Measurements from ENCODE around the gene CXCL11.

The CXCL11 gene

GRCh38 chr4:75992462-75992861 lies 43.4 kb downstream of the CXCL11 start:
- no peaks in the 10 kb centered on the region for H3K27me3 ChIP-seq (ENCODE audit: insufficient read depth, low read length)
- no peak overlapping the region for H3K9ac ChIP-seq (ENCODE audit: low read length)
- no peak overlapping the region for H2AK5ac ChIP-seq (ENCODE audit: low read length)
- no peak overlapping the region for H2AFZ ChIP-seq (ENCODE audit: insufficient read depth, low read length, poor library complexity)
- no peak overlapping the region for H2BK120ac ChIP-seq (ENCODE audit: insufficient read depth, low read length, poor library complexity)
- no peaks in the 10 kb centered on the region for H3K4me1 ChIP-seq (ENCODE audit: control insufficient read depth in 1 of 2, insufficient read depth in 2 of 2, low read length in 2 of 2)
- peaks cover 3% of the 10 kb centered on the region for H3K79me1 ChIP-seq (ENCODE audit: low read length)
- H4K91ac ChIP-seq (ENCODE audit: low read depth, low read length) = no peak overlapping the region
- H3K4me3 ChIP-seq (ENCODE audit: low read depth, low read length) = no peak overlapping the region
- no peaks in the 10 kb centered on the region for H3K9me3 ChIP-seq (ENCODE audit: insufficient read depth, low read depth, low read length)
- no peak overlapping the region for H4K8ac ChIP-seq (ENCODE audit: low read depth, low read length)
- no CpG with 5 or more reads among the region's 1 CpG for WGBS (ENCODE audit: extremely low coverage, insufficient coverage, insufficient read length)
- H2BK12ac ChIP-seq (ENCODE audit: low read length) = no peak overlapping the region
- no peaks in the 10 kb centered on the region for H3K36me3 ChIP-seq (ENCODE audit: control insufficient read depth in 1 of 2, insufficient read depth in 2 of 2, low read length in 2 of 2)
- H3K4ac ChIP-seq (ENCODE audit: low read depth, low read length) = no peak overlapping the region
- no peak overlapping the region for H4K12ac ChIP-seq (ENCODE audit: low read depth, low read length)
- H3K18ac ChIP-seq (ENCODE audit: low read length) = no peak overlapping the region
- no peak for DNase-seq
- H3K79me2 ChIP-seq (ENCODE audit: control insufficient read depth, insufficient read depth, low read length, poor library complexity) = peaks cover 7% of the 10 kb centered on the region
- no peak overlapping the region for H3K27ac ChIP-seq (ENCODE audit: low read depth, low read length)
- no peak overlapping the region for H3K4me2 ChIP-seq (ENCODE audit: low read length)
- H2BK5ac ChIP-seq (ENCODE audit: low read depth, low read length, poor library complexity) = no peak overlapping the region
- no peak overlapping the region for H3K23ac ChIP-seq (ENCODE audit: low read length)
- no peak overlapping the region for H3K14ac ChIP-seq (ENCODE audit: low read length)

GRCh38 chr4:75989846-75990528 lies 45.9 kb downstream of the CXCL11 start:
- H2BK5ac ChIP-seq (ENCODE audit: low read depth, low read length, poor library complexity) = no peak overlapping the region
- peak overlapping the region; percentile 100 for H4K8ac ChIP-seq (ENCODE audit: low read depth, low read length)

DNA sequence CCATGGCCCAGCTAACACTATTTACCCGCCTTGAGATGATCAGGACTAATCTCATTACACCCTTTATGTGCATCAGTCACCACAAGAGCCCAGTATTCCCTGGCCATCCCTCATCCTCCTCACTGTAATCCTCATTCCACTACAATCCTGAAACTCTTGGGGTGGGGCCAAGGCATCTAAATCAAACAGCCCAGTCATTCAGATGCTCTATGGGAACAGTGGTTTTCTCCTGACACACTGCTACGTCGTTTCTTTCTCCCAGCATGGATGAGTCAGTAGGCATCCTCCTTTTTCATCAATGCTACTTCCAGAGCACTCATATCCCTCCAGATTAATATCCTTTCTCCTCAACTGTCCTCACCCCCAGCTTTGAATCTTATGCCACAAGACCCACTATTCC lies 50.8 kb downstream of the CXCL11 start:
- no peak overlapping the region for H2AK5ac ChIP-seq (ENCODE audit: low read length)
- H3K4me3 ChIP-seq (ENCODE audit: low read depth, low read length) = no peak overlapping the region
- peaks cover 2% of the 10 kb centered on the region for H3K79me2 ChIP-seq (ENCODE audit: control insufficient read depth, insufficient read depth, low read length, poor library complexity)
- no peak overlapping the region for H4K8ac ChIP-seq (ENCODE audit: low read depth, low read length)
- no peak overlapping the region for H3K18ac ChIP-seq (ENCODE audit: low read length)
- no peak overlapping the region for H4K12ac ChIP-seq (ENCODE audit: low read depth, low read length)
- H3K23ac ChIP-seq (ENCODE audit: low read length) = no peak overlapping the region
- H2AFZ ChIP-seq (ENCODE audit: insufficient read depth, low read length, poor library complexity) = no peak overlapping the region
- H2BK120ac ChIP-seq (ENCODE audit: insufficient read depth, low read length, poor library complexity) = no peak overlapping the region
- DNase-seq = no peak
- no peaks in the 10 kb centered on the region for H3K79me1 ChIP-seq (ENCODE audit: low read length)
- H3K14ac ChIP-seq (ENCODE audit: low read length) = no peak overlapping the region
- H3K4me1 ChIP-seq (ENCODE audit: control insufficient read depth in 1 of 2, insufficient read depth in 2 of 2, low read length in 2 of 2) = no peaks in the 10 kb centered on the region
- H3K9ac ChIP-seq (ENCODE audit: low read length) = no peak overlapping the region
- H3K27ac ChIP-seq (ENCODE audit: low read depth, low read length) = no peak overlapping the region
- no peak overlapping the region for H2BK12ac ChIP-seq (ENCODE audit: low read length)
- H3K36me3 ChIP-seq (ENCODE audit: control insufficient read depth in 1 of 2, insufficient read depth in 2 of 2, low read length in 2 of 2) = peaks cover 4 to 6% of the 10 kb centered on the region in 2 experiments
- no peak overlapping the region for H3K4me2 ChIP-seq (ENCODE audit: low read length)
- no peak overlapping the region for H2BK5ac ChIP-seq (ENCODE audit: low read depth, low read length, poor library complexity)
- H3K4ac ChIP-seq (ENCODE audit: low read depth, low read length) = no peak overlapping the region
- H3K9me3 ChIP-seq (ENCODE audit: insufficient read depth, low read depth, low read length) = no peaks in the 10 kb centered on the region
- H4K91ac ChIP-seq (ENCODE audit: low read depth, low read length) = no peak overlapping the region
- WGBS (ENCODE audit: extremely low coverage, insufficient coverage, insufficient read length) = no CpG with 5 or more reads among the region's 3 CpGs
- H3K27me3 ChIP-seq (ENCODE audit: insufficient read depth, low read length) = no peaks in the 10 kb centered on the region

More at GRCh38 chr4:75989846-75990528, 45.9 kb downstream of the CXCL11 start:
- H3K79me1 ChIP-seq (ENCODE audit: low read length) = peaks cover 3% of the 10 kb centered on the region
- peak overlapping the region; percentile 57 for H4K91ac ChIP-seq (ENCODE audit: low read depth, low read length)
- peaks cover 7% of the 10 kb centered on the region for H3K79me2 ChIP-seq (ENCODE audit: control insufficient read depth, insufficient read depth, low read length, poor library complexity)
- no peak overlapping the region for H3K23ac ChIP-seq (ENCODE audit: low read length)
- H2AK5ac ChIP-seq (ENCODE audit: low read length) = peak overlapping the region; percentile 42
- peak overlapping the region; percentile 58 for H2BK120ac ChIP-seq (ENCODE audit: insufficient read depth, low read length, poor library complexity)
- H2AFZ ChIP-seq (ENCODE audit: insufficient read depth, low read length, poor library complexity) = peak overlapping the region; percentile 96
- peak overlapping the region; percentile 86 for H3K4me3 ChIP-seq (ENCODE audit: low read depth, low read length)
- peak in 1 of 2 donors; percentile 12 for DNase-seq
- no peak overlapping the region for H3K27ac ChIP-seq (ENCODE audit: low read depth, low read length)
- H3K18ac ChIP-seq (ENCODE audit: low read length) = no peak overlapping the region
- no peak overlapping the region for H2BK12ac ChIP-seq (ENCODE audit: low read length)
- peak overlapping the region; percentile 91 for H4K12ac ChIP-seq (ENCODE audit: low read depth, low read length)
- no peaks in the 10 kb centered on the region for H3K27me3 ChIP-seq (ENCODE audit: insufficient read depth, low read length)
- no peaks in the 10 kb centered on the region for H3K36me3 ChIP-seq (ENCODE audit: control insufficient read depth in 1 of 2, insufficient read depth in 2 of 2, low read length in 2 of 2)
- peak overlapping the region; percentile 72 for H3K4me2 ChIP-seq (ENCODE audit: low read length)
- no CpG with 5 or more reads among the region's 20 CpGs for WGBS (ENCODE audit: extremely low coverage, insufficient coverage, insufficient read length)
- no peaks in the 10 kb centered on the region for H3K4me1 ChIP-seq (ENCODE audit: control insufficient read depth in 1 of 2, insufficient read depth in 2 of 2, low read length in 2 of 2)
- peak overlapping the region; percentile 97 for H3K4ac ChIP-seq (ENCODE audit: low read depth, low read length)
- H3K9me3 ChIP-seq (ENCODE audit: insufficient read depth, low read depth, low read length) = no peaks in the 10 kb centered on the region
- peak overlapping the region; percentile 77 for H3K14ac ChIP-seq (ENCODE audit: low read length)
- peak overlapping the region; percentile 89 for H3K9ac ChIP-seq (ENCODE audit: low read length)

All from trophoblast cell (in vitro differentiated cells and primary cell).